BLaER1 (cell line): ENCODE data around the gene DDX56.
A peak's percentile ranks its signal among the peaks of the same experiment; 100 is the strongest.

Experiments used
- H3K27ac ChIP-seq: shearing (Covaris generic); formaldehyde crosslinking; 2 replicates; pipeline ENCODE4 v1.8.1; 2022
- H3K27me3 ChIP-seq: shearing (Covaris generic); formaldehyde crosslinking; 2 replicates; pipeline ENCODE4 v1.8.1; 2022
- H3K36me3 ChIP-seq: shearing (Covaris generic); formaldehyde crosslinking; 2 replicates; pipeline ENCODE4 v1.8.1; 2022
- H3K4me1 ChIP-seq: shearing (Covaris generic); formaldehyde crosslinking; 2 replicates; pipeline ENCODE4 v1.8.1; 2022
- H3K4me2 ChIP-seq: shearing (Covaris generic); formaldehyde crosslinking; 2 replicates; pipeline ENCODE4 v1.8.1; 2022
- H3K4me3 ChIP-seq: shearing (Covaris generic); formaldehyde crosslinking; 2 replicates; pipeline ENCODE4 v1.8.1; 2022
- H3K9ac ChIP-seq: shearing (Covaris generic); formaldehyde crosslinking; 2 replicates; pipeline ENCODE4 v1.8.1; 2022
- H3K9me3 ChIP-seq: shearing (Covaris generic); formaldehyde crosslinking; 2 replicates; pipeline ENCODE4 v1.8.1; 2022
- H4K20me1 ChIP-seq: shearing (Covaris generic); formaldehyde crosslinking; 2 replicates; pipeline ENCODE4 v1.8.1; 2022
- Cebpa-rat ChIP-seq: shearing (Covaris generic); IDR thresholded peaks from 2 replicates; pipeline ENCODE4 v1.8.1; 2022

The DDX56 gene

DNA sequence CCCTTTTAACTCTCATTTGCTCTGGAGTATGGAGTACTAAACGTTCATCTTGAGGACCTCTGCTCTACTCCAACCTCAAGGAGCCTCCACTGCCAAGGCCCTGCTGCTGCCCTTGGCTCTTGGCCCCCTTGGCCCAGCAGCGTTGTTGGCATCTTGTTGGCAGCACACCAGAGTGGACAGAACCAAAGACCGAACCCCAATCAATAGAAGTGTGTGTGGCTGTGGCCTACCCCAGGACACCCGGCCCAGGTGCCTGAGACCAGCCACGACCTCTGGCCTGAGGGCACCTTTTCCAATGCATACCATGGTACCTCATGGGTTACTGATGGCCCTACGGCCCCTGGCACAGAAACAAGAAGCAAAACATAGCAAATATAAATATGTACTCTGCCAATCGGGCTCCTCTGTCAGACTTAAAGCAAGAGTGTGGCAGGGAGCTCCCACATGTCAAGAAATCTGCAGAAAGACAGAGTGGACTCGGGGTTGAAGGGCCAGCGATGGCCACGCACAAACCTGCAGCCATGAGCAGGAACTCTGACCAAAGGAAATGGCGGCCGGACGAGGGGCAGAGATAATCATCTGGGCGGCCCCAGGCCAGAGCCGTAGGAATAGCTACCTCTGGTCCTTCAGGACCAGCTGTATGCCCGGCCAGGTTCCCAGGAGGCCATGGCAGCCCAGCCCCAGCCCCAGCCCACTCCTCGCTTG is 35.5 kb downstream of the DDX56 start:
- no peak for TF ChIP-seq Cebpa-rat
- H3K4me2 ChIP-seq = no peak overlapping the region
- no peak overlapping the region for H3K27ac ChIP-seq
- no peaks in the 10 kb centered on the region for H3K9me3 ChIP-seq
- H3K36me3 ChIP-seq = no peaks in the 10 kb centered on the region
- H3K4me3 ChIP-seq = no peak overlapping the region
- no peaks in the 10 kb centered on the region for H4K20me1 ChIP-seq
- no peak overlapping the region for H3K9ac ChIP-seq
- no peaks in the 10 kb centered on the region for H3K27me3 ChIP-seq
- H3K4me1 ChIP-seq = 0 out of 2 replicates have a peak, but pooled peaks cover 4% of the 10 kb centered on the region

DNA sequence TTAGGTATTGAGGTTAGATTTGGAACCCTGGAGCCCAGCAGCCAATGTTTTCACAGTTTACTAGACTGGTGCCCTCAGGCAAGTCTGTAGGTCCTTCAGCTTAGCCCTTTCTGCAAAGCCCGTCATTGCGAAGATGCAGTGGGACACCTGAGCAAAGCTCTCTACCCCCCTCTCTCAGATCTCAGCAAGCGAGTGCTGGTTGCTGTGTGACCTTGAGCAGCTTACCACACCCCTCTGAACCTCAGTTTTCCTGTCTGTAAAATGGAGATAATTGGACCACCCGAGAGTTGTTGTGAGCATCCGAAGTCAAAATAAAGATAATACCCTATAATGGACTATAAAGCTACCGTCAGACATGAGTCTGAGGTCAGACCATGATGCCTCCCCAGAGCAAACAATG is 36.3 kb downstream of the DDX56 start:
- no peak for TF ChIP-seq Cebpa-rat
- Histone ChIP-seq H3K4me2 (no peak overlapping the region), H4K20me1 (no peaks in the 10 kb centered on the region), H3K9ac (no peak overlapping the region), H3K27ac (no peak overlapping the region), H3K9me3 (no peaks in the 10 kb centered on the region), H3K4me3 (no peak overlapping the region), H3K27me3 (no peaks in the 10 kb centered on the region), H3K36me3 (no peaks in the 10 kb centered on the region), H3K4me1 (0 out of 2 replicates have a peak, but pooled peaks cover 4% of the 10 kb centered on the region)

DNA sequence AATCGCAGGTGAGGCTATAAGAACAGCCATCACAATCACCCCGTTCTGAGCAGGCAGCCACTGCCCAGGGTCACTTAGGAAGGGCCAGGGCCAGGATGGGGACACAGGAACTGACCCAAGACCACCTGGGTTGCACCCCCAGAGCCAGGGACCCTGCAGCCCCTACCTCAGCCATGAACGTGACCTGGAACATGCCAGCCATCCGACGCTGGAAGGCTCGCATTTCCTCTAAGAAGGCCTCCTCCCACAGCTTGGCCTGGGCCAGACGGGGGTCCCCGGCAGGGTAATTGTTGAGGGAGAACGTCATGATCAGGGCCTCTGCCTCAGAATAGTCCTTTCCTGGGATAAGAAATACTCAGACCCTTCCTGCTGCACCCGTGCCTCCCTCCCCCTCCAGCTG is 37.6 kb downstream of the DDX56 start:
- no peak overlapping the region for H3K9ac ChIP-seq
- H3K36me3 ChIP-seq = no peaks in the 10 kb centered on the region
- peaks cover 5% of the 10 kb centered on the region for H3K4me1 ChIP-seq
- H3K4me3 ChIP-seq = no peak overlapping the region
- H3K27ac ChIP-seq = no peak overlapping the region
- H3K9me3 ChIP-seq = no peaks in the 10 kb centered on the region
- H3K27me3 ChIP-seq = no peaks in the 10 kb centered on the region
- TF ChIP-seq Cebpa-rat = no peak
- no peak overlapping the region for H3K4me2 ChIP-seq
- H4K20me1 ChIP-seq = no peaks in the 10 kb centered on the region

DNA sequence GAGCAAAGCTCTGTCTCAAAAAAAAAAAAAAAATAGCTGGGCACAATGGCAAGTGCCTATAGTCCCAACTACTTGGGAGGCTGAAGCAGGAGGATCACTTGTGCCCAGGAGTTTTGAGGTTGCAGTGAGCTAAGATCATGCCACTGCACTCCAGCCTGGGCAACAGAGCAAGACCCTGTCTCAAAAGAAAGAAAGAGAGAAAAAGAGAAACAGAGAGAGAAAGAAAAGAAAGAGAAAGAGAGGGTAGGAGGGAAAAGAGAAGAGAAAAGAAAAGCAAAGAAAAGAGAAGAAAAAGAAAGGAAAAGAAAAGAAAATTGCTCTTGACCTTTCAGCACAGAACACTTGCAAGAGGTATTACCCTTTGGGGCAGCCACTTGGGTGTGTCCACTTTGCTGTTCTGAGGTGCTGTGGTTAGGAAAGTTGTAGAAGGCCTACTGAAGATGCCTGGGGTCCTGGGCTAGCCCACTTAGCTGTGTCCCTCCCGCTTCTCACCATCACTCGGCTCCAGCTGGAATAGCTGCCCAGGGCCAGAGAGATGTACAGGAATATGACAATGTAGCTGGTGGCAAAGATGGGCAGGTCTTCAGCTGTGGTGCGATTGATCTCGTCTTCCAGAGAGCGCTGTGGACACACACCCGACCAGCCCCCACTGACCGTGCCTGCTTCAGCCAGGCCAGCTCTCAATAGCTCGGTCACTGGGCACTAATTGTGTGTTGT is 38.2 kb downstream of the DDX56 start:
- Histone ChIP-seq H3K27me3 (no peaks in the 10 kb centered on the region), H3K4me1 (peaks cover 11% of the 10 kb centered on the region), H4K20me1 (no peaks in the 10 kb centered on the region), H3K4me2 (no peak overlapping the region), H3K27ac (no peak overlapping the region), H3K9me3 (no peaks in the 10 kb centered on the region), H3K9ac (no peak overlapping the region), H3K36me3 (no peaks in the 10 kb centered on the region), H3K4me3 (no peak overlapping the region)
- no peak for TF ChIP-seq Cebpa-rat

DNA sequence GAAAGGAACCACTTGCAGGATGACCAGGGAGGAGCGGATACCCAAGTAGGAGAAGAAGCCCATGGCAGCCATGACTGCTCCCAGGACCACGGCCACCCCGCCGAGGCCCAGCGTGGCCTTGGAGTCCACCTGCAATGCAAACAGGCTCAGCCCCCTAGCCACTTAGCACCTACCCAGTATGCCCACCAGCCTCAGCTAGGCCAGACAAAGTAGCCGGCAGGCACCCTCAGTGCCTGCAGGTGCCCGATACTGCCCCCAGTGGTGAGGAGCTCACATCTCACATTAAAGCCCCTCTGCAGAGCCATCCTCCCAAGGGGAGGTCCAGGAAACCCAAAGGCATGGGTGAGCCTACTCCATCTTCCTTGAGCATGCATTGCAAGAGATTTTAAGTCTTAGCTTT is 39.2 kb downstream of the DDX56 start:
- Histone ChIP-seq H3K9ac (no peak overlapping the region), H4K20me1 (no peaks in the 10 kb centered on the region), H3K27ac (no peak overlapping the region), H3K27me3 (no peaks in the 10 kb centered on the region), H3K4me3 (no peak overlapping the region), H3K4me2 (peak overlapping the region; percentile 7; the same call in 1 of the 2 replicates), H3K9me3 (no peaks in the 10 kb centered on the region), H3K36me3 (no peaks in the 10 kb centered on the region), H3K4me1 (peaks cover 12% of the 10 kb centered on the region)
- TF ChIP-seq Cebpa-rat = no peak

DNA sequence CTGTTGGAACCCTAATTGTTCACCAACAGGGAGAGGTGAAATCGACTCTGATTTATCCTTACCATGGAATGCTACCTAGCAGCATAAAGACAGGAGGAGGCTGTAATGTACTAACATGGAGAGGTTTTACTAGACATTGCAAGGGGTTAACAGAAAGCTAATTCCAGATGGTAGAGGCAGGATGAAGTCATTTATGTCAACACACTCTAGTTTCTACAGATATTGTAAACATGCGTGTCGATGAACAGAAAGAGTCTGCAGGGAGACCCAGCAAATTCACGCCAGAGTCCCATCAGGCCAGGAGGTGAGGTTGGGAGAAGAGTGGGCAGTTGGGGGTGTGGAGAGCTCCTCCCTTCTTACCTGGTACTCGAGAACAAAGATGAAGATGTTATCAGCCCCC is 39.6 kb downstream of the DDX56 start:
- H3K4me1 ChIP-seq = peaks cover 12% of the 10 kb centered on the region
- no peak overlapping the region for H3K9ac ChIP-seq
- no peaks in the 10 kb centered on the region for H3K9me3 ChIP-seq
- H3K27me3 ChIP-seq = no peaks in the 10 kb centered on the region
- H3K4me2 ChIP-seq = no peak overlapping the region
- no peak overlapping the region for H3K27ac ChIP-seq
- TF ChIP-seq Cebpa-rat = no peak
- H4K20me1 ChIP-seq = no peaks in the 10 kb centered on the region
- H3K4me3 ChIP-seq = no peak overlapping the region
- H3K36me3 ChIP-seq = no peaks in the 10 kb centered on the region

DNA sequence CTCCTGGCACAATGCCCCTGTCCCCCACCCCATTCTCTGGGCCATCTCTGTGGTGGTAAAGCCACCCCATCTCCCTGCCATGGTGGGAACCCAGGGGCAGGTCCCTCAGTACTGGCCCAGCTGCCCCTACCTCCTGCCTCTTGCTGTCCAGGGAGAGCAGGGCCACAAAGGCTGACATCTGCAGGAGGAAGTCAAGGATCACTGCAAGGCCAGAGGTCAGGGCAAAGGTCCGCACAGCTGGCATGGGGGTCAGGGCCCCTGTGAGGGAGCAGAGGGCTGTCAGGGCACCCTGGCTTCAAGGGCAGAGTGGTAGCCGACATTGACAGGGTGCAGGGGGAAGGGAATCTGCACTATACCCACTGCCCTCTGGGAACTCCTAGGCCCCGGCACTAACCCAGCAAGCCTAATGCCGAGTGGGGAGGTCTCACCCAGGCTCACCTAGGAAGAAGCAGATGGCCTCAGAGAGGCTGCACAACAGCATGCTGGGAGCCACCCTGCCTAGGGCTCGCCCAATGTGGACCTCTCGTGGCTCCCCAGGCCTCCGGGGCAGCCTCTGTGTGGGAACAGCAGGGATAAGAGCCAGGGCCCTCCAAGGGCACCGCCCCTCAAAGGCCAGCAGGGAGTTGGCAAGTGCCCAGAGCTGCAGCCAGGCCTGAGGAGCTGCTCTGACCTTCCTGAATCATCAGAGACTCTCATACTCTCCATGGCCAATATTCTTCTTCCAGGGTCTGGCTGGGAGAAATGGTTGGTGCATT is 40.2 kb downstream of the DDX56 start:
- Histone ChIP-seq H3K4me2 (no peak overlapping the region), H4K20me1 (no peaks in the 10 kb centered on the region), H3K4me3 (no peak overlapping the region), H3K9me3 (no peaks in the 10 kb centered on the region; the same call in 1 of the 2 replicates), H3K4me1 (peaks cover 12% of the 10 kb centered on the region), H3K27ac (no peak overlapping the region), H3K9ac (no peak overlapping the region), H3K27me3 (no peaks in the 10 kb centered on the region), H3K36me3 (no peaks in the 10 kb centered on the region)
- TF ChIP-seq Cebpa-rat = no peak

DNA sequence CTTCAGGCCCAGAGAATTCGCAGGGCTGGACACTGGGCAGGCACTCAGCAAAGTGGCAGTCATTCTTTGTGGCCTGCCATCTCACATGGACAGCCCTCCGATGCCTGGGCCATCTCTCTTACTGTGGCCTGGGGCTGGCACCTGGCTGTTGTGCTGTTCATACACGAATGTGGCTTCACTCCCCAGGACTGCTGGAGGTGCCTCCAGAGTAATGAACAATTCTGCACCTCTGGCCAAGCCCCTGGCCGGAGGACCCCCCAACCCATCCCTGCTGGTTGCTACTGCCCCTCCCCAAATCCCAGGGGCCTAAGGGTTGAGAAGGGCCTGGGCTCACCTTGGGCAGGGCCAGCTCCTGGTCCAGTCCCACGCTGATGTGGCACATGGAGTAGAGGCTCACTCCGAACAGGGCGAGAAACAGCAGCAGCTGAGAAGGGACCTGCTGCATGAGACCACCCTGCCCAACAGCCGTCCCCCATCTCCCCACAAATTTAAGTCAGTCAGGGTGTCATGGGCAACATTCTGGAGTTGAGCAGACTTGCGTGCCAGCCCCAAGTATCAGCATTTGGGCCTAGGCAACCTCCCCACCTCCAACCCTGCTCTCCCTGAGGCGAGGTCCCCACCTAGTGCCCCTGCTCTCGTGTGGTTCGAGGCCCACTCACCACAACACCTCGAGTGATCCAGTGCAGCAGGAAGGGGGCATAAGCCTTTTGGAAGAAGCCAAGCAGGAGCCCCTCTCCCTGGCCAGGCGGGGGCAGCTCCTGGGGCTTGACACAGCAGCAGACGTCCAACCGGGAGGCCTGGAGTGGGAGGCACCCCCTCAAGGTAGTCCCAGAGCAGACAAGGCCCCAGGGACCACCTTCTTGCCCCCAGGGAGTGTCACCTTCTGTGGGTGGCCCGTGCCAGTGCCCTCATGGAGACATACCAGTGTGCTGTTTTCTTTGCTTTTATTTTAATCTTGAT is 42.0 kb downstream of the DDX56 start:
- H3K27ac ChIP-seq = no peak overlapping the region
- H3K36me3 ChIP-seq = no peaks in the 10 kb centered on the region
- H3K4me1 ChIP-seq = peaks cover 12% of the 10 kb centered on the region
- H3K9me3 ChIP-seq = peaks cover 16% of the 10 kb centered on the region
- TF ChIP-seq Cebpa-rat = no peak
- H3K9ac ChIP-seq = no peak overlapping the region
- no peaks in the 10 kb centered on the region for H3K27me3 ChIP-seq
- no peak overlapping the region for H3K4me3 ChIP-seq
- H4K20me1 ChIP-seq = no peaks in the 10 kb centered on the region
- H3K4me2 ChIP-seq = 0 out of 2 replicates have a peak overlapping the region, but pooled peaks have one; percentile 22

DNA sequence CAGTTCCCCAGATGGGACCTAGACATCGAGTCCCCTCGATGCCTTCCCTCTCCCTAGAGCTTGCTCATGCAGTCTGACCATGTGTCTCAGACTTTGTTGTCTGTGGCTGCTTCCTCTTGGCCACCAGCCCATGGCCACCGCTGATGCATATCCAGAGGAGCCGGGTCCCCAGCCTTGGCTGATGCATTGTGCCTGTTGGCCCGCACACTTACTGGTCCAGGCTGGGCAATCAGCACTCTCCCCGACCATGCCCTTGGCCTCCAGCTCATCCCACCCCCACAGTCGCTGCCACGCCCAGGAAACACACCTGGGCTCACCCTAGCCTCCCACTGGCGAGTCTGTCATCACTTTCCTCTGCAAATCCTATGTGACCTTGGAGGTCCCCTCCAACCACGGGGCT is 42.7 kb downstream of the DDX56 start:
- 0 out of 2 replicates have a peak overlapping the region, but pooled peaks have one; percentile 3 for H3K27ac ChIP-seq
- peak overlapping the region; percentile 22 for H3K4me2 ChIP-seq
- TF ChIP-seq Cebpa-rat = no peak
- peaks cover 12% of the 10 kb centered on the region for H3K4me1 ChIP-seq
- H3K27me3 ChIP-seq = no peaks in the 10 kb centered on the region
- peaks cover 23% of the 10 kb centered on the region for H3K9me3 ChIP-seq
- no peak overlapping the region for H3K4me3 ChIP-seq
- H3K36me3 ChIP-seq = no peaks in the 10 kb centered on the region
- H4K20me1 ChIP-seq = no peaks in the 10 kb centered on the region
- H3K9ac ChIP-seq = no peak overlapping the region
